ENCODE measurements around the gene TARM1. TPM values are rescaled to one million over a fixed set of nuclear protein-coding genes. Genes with fewer than 3 reads are reported as not detected.

The TARM1 gene
- polyA plus RNA-seq, 4 donors = not detected

DNA sequence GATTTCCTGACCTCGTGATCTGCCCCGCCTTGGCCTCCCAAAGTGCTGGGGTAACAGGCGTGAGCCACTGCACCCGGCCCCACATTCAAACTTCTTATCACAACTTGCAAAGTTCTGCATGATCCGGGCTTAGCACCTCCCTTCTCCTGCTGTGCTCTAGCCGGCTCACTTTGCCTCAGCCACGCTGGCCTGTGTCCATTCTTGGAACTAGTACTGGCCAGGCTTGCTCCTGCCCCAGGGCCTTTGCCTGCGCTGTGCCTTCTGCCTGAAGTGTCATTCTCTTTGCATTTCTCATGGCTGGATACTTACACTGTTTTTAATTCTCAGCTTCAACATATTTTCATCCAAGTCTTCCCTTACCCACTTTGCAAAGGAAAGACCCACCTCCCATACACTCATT is 59.8 kb downstream of the TARM1 start:
- no peak overlapping the region for H3K4me3 ChIP-seq (ENCODE audit: low read depth in 1 of 3, low read length in 3 of 3)
- peaks cover 0 to 3% (median 0%) of the 10 kb centered on the region in 3 donors for H3K27me3 ChIP-seq (ENCODE audit: control insufficient read depth in 3 of 3, insufficient read depth in 3 of 3, low read length in 3 of 3)
- no peak for FAIRE-seq
- WGBS, 3 donors = 84 to 89% (median 86%) methylated on average over 8 of the region's 8 CpGs
- H3K36me3 ChIP-seq (ENCODE audit: control insufficient read depth in 3 of 3, insufficient read depth in 2 of 3, low read depth in 1 of 3, low read length in 3 of 3) = no peaks in the 10 kb centered on the region
- no peaks in the 10 kb centered on the region for H3K4me1 ChIP-seq (ENCODE audit: control insufficient read depth in 3 of 3, insufficient read depth in 2 of 3, low read depth in 1 of 3, low read length in 2 of 3)
- no peaks in the 10 kb centered on the region for H3K9me3 ChIP-seq (ENCODE audit: control insufficient read depth in 2 of 2, insufficient read depth in 1 of 2, low read depth in 1 of 2, low read length in 1 of 2)
- no peak for DNase-seq
- H3K27ac ChIP-seq (ENCODE audit: low read depth in 1 of 3, low read length in 2 of 3) = no peak overlapping the region

Other genes starting within 250 kb of the TARM1 start
- 10 to 100 TPM in 2 of 4 donors, 1 to 10 TPM in 2; 2.2 to 41.3 (median 20.4) TPM for gene MYADM, start 213.5 kb downstream of the TARM1 start, polyA plus RNA-seq
- gene PRKCG, start 199.2 kb downstream of the TARM1 start, polyA plus RNA-seq = under 1 TPM in 2 of 4 donors, not detected in 2; 0.07 to 0.90 TPM
- under 1 TPM in 2 of 4 donors, not detected in 2; 0.78 to 0.79 TPM for gene CACNG7, start 172.1 kb downstream of the TARM1 start, polyA plus RNA-seq
- under 1 TPM in 2 of 4 donors, not detected in 2; 0.03 to 0.12 TPM for gene CACNG8, start 118.4 kb downstream of the TARM1 start, polyA plus RNA-seq
- under 1 TPM in 2 of 4 donors, not detected in 2; 0.03 to 0.06 TPM for gene CACNG6, start 89.7 kb downstream of the TARM1 start, polyA plus RNA-seq
- under 1 TPM in 1 of 4 donors, not detected in 3; 0.09 TPM for gene VSTM1, start 17.5 kb downstream of the TARM1 start, polyA plus RNA-seq
- gene OSCAR, start 19.4 kb upstream of the TARM1 start, polyA plus RNA-seq = under 1 TPM; 0.27 to 0.89 (median 0.67) TPM
- gene NDUFA3, start 21.5 kb upstream of the TARM1 start, polyA plus RNA-seq = 100 to 1,000 TPM; 130 to 409 (median 211) TPM
- gene TFPT, start 34.3 kb upstream of the TARM1 start, polyA plus RNA-seq = 10 to 100 TPM; 16.4 to 26.5 (median 23.1) TPM
- 10 to 100 TPM; 44.3 to 57.0 (median 47.4) TPM for gene PRPF31, start 34.4 kb upstream of the TARM1 start, polyA plus RNA-seq
- gene CNOT3, start 56.4 kb upstream of the TARM1 start, polyA plus RNA-seq = 10 to 100 TPM; 24.4 to 37.4 (median 28.5) TPM
- 10 to 100 TPM in 1 of 4 donors, 1 to 10 TPM in 3; 6.7 to 11.1 (median 9.6) TPM for gene LENG1, start 78.4 kb upstream of the TARM1 start, polyA plus RNA-seq
- gene TMC4, start 91.8 kb upstream of the TARM1 start, polyA plus RNA-seq = 100 to 1,000 TPM in 3 of 4 donors, 10 to 100 TPM in 1; 40.6 to 174 (median 129) TPM
- gene MBOAT7, start 108.2 kb upstream of the TARM1 start, polyA plus RNA-seq = 100 to 1,000 TPM in 1 of 4 donors, 10 to 100 TPM in 3; 47.8 to 118 (median 54.7) TPM
- 10 to 100 TPM; 32.7 to 57.8 (median 44.8) TPM for gene TSEN34, start 109.9 kb upstream of the TARM1 start, polyA plus RNA-seq
- gene RPS9, start 119.5 kb upstream of the TARM1 start, polyA plus RNA-seq = 1,000 to 10,000 TPM; 2,119 to 4,773 (median 3,564) TPM
- 1 to 10 TPM in 2 of 4 donors, under 1 TPM in 2; 0.45 to 3.6 (median 1.4) TPM for gene LILRB3, start 141.6 kb upstream of the TARM1 start, polyA plus RNA-seq
- gene LILRA6, start 161.4 kb upstream of the TARM1 start, polyA plus RNA-seq = 1 to 10 TPM in 1 of 4 donors, under 1 TPM in 2, not detected in 1; 0.27 to 1.6 (median 0.53) TPM
- 1 to 10 TPM; 1.1 to 6.9 (median 4.4) TPM for gene LILRB5, start 175.9 kb upstream of the TARM1 start, polyA plus RNA-seq
- 1 to 10 TPM in 2 of 4 donors, under 1 TPM in 2; 0.22 to 4.7 (median 1.7) TPM for gene LILRB2, start 199.7 kb upstream of the TARM1 start, polyA plus RNA-seq
- 1 to 10 TPM; 1.6 to 8.2 (median 2.2) TPM for gene LILRA5, start 231.8 kb upstream of the TARM1 start, polyA plus RNA-seq

Data from small intestine (tissue), 7 donors.